BE2C (cell line): ENCODE data around the gene CHD6.

Experiments
- DNase-seq: peaks from one replicate; pipeline ENCODE4 v3.0.0-alpha.2; 2020
- H3K27me3 ChIP-seq: fragments of 250-450 bp; sonication (Bioruptor Pico); 2 replicates; pipeline ENCODE4 v1.5.1; 2020; ENCODE audit warnings: mild to moderate bottlenecking
- H3K36me3 ChIP-seq: fragments of 250-450 bp; sonication (Bioruptor Pico); 2 replicates; pipeline ENCODE4 v1.5.1; 2020; ENCODE audit warnings: mild to moderate bottlenecking
- H3K4me1 ChIP-seq: fragments of 250-450 bp; sonication (Bioruptor Pico); 2 replicates; pipeline ENCODE4 v1.5.1; 2020
- H3K4me3 ChIP-seq: 2 replicates; pipeline ENCODE4 v1.5.1; 2011; ENCODE audit warnings: low read depth, low read length
- H3K9me3 ChIP-seq: fragments of 250-450 bp; sonication (Bioruptor Pico); 2 replicates; pipeline ENCODE4 v1.5.1; 2020
- CTCF ChIP-seq: IDR thresholded peaks from 2 replicates; pipeline ENCODE4 v1.5.1; 2012; ENCODE audit warnings: mild to moderate bottlenecking, low read depth, low read length

Gene CHD6

DNA sequence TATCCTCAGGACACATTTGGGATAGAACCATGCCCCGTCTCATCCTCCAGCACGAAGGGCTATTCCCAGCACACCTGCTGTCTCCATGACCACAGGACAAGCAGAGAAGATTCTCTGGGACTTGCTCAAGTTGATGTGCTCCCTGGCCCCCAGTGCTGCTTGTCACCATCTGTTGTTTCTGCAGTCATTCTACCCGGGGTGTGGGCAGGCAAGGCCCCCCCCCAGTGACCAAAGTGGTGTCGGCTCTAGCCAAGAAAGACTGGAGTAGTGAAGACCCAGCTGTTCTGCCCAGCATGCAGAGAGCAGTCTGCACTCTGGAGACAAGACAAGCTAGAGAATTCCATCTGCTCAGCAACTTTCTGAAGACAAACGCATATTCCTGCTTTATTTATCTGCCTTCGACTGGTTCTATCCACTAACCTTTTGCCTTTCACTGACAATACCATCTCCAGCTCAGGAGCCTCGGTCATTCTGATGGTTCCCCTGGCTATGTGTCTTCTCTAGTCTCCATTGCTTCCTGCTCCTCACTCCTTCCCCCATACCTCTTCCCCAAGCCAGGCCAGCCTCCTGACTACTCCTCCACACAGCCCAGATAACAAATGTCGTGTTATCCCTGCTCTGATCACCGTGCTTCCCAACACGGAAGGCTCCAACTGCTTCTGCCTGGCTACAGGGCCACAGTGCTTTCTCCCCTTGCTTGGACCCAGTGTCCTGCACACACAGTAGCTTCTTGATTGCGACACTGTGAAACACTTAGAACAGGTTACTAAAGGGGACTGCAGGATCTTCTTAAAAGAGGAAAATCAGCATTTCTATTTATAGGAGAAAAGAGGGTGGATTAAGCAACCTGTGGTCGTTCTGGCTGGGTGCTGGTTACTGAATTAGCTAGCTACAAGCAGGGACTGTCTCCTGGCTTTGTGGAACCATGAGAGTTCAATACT is 164.9 kb downstream of the CHD6 start:
- Histone ChIP-seq H3K4me3 (no peak overlapping the region), H3K27me3 (no peaks in the 10 kb centered on the region), H3K36me3 (peaks cover 72% of the 10 kb centered on the region), H3K4me1 (no peaks in the 10 kb centered on the region), H3K9me3 (no peaks in the 10 kb centered on the region)
- no peak for DNase-seq
- TF ChIP-seq CTCF = no peak

- Histone ChIP-seq H3K36me3 (peaks cover 83% of the 10 kb centered on the region), H3K27me3 (no peaks in the 10 kb centered on the region), H3K4me1 (no peaks in the 10 kb centered on the region), H3K4me3 (no peak overlapping the region), H3K9me3 (no peaks in the 10 kb centered on the region)
- no peak for TF ChIP-seq CTCF
- no peak for DNase-seq
These were observed 166.0 kb downstream of the CHD6 start for GRCh38 chr20:41452226-41452625.

- Histone ChIP-seq H3K9me3 (no peaks in the 10 kb centered on the region), H3K4me1 (no peaks in the 10 kb centered on the region), H3K27me3 (no peaks in the 10 kb centered on the region), H3K36me3 (peaks cover 74% of the 10 kb centered on the region), H3K4me3 (no peak overlapping the region)
- no peak for TF ChIP-seq CTCF
- DNase-seq = no peak
These were observed 171.2 kb downstream of the CHD6 start for GRCh38 chr20:41447006-41447405.

DNA sequence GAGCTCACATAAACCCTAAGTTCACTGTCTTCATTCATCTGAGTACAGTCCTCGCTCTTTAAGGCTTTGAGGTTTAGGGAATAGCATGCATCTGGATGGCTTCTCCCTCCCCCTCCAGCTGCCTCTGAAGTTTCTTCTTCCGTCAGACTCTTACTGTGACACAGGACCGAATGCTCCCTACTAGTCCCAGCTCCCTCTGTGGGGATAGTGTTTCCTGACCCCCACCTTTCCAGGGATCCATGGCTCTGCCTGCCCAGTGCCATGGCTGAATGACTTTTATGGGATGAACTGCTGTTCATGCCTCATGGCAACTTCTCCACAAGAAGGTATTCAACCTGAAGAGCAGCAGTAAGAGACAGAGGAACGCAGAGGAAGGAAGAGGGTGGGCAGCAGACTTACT is 171.7 kb downstream of the CHD6 start:
- no peak for TF ChIP-seq CTCF
- Histone ChIP-seq H3K36me3 (peaks cover 70% of the 10 kb centered on the region), H3K27me3 (no peaks in the 10 kb centered on the region), H3K4me1 (no peaks in the 10 kb centered on the region), H3K9me3 (no peaks in the 10 kb centered on the region), H3K4me3 (no peak overlapping the region)
- no peak for DNase-seq

DNA sequence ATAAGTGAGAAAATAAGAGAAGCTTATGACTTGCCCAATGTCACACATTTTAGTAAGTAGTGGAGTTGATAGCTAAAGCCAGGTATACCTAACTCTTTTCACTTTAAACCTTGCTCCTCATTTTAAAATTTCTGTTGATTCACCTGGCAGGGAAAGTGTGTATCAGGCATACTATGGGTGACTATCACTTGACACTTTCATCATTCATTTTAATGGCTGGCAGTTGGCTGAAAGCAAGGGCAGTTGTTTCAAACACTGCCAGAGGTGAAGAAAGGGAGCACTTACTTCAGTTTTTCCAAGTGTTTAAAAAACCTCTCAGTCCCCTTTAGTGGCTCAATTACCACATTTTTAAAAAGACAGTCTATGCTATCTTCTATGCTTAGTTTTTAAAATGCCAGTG is 173.4 kb downstream of the CHD6 start:
- TF ChIP-seq CTCF = no peak
- H3K27me3 ChIP-seq = no peaks in the 10 kb centered on the region
- no peak for DNase-seq
- peaks cover 73% of the 10 kb centered on the region for H3K36me3 ChIP-seq
- no peaks in the 10 kb centered on the region for H3K4me1 ChIP-seq
- H3K4me3 ChIP-seq = no peak overlapping the region
- no peaks in the 10 kb centered on the region for H3K9me3 ChIP-seq

GRCh38 chr20:41443691-41444090 is 174.5 kb downstream of the CHD6 start:
- H3K27me3 ChIP-seq = no peaks in the 10 kb centered on the region
- peaks cover 67% of the 10 kb centered on the region for H3K36me3 ChIP-seq
- no peaks in the 10 kb centered on the region for H3K4me1 ChIP-seq
- H3K4me3 ChIP-seq = no peak overlapping the region
- H3K9me3 ChIP-seq = no peaks in the 10 kb centered on the region
- TF ChIP-seq CTCF = no peak
- no peak for DNase-seq
